ENCODE data around the gene ASPSCR1.
"Not testable (repeated sequence)": the region's sequence is repeated elsewhere in the genome, so short reads cannot be mapped to it uniquely, and the experiment has no call there.

GRCh38 chr17:81953443-81953842 is 24.0 kb upstream of the ASPSCR1 start:
- TF ChIP-seq ZFP30 (CRISPR knock-in tag; IDR thresholded peaks at IDR 0.05); ISL1 (CRISPR knock-in tag; IDR thresholded peaks at IDR 0.05); ZNF565 (CRISPR knock-in tag; conservative IDR thresholded peaks at IDR 0.05; ENCODE audit: low read depth); CSDC2 (CRISPR knock-in tag; IDR thresholded peaks at IDR 0.05): not testable (repeated sequence)
